ENCODE measurements around the gene PDE4D. TPM values are rescaled to one million over a fixed set of nuclear protein-coding genes. Genes with fewer than 3 reads are reported as not detected.

The PDE4D gene
- total and polyA plus RNA-seq, 10 of the 15 experiments (the other 5 are each of a cell fraction or from before 2014, with no cell fraction given): 0.87 to 4.1 (median 2.2) TPM

DNA sequence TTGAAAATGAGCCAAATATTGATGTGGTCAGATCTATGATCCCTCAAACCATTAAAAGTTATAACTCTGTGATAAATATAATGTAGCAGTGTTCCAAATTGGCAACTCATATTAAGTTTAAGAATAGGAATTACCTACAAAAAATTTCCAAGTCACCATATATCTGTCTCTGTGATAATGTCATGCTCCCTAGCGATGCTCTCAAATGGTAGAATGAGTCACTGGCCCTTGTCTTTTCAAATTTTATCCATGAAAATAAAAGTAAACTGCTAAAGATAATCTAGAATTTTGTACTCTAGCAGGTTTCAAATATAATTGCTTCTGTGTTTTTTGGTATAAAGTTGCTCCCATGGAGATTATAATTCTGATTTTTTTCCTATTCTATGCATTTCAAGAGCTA, 277.1 kb downstream of the PDE4D start:
- H3K4me3 ChIP-seq: no peak overlapping the region
- H2AFZ ChIP-seq (ENCODE audit: control insufficient read depth, low read depth, low read length): no peak overlapping the region
- no peak overlapping the region for H3K9ac ChIP-seq (ENCODE audit: control insufficient read depth, insufficient read depth, low read length)
- H3K4me2 ChIP-seq (ENCODE audit: control insufficient read depth, insufficient read depth): no peak overlapping the region
- no peaks in the 10 kb centered on the region for H3K9me3 ChIP-seq (replicated peaks; ENCODE audit: control insufficient read depth, insufficient read depth, low read length)
- intact Hi-C loops (cut with micrococcal nuclease; ENCODE audit: unreplicated experiment) (no loop called here), in situ Hi-C loops (cut with MboI) (no loop called here)
- CTCF ChIA-PET: interaction anchor here (1.2 kb wide), 1 partner anchor 9 kb away, joined by 4 read pairs; no protein-coding TSS in a partner anchor
- POLR2A ChIA-PET: no interaction called here
- WGBS (ENCODE audit: insufficient coverage, insufficient replicate concordance, low lambda C conversion rate, missing lambda C conversion rate): 88% methylated on average over 1 of the region's 1 CpG
- no peak overlapping the region for H3K27ac ChIP-seq (ENCODE audit: control insufficient read depth, insufficient read depth)
- SMC1A ChIA-PET (ENCODE audit: uncharacterized antibody, unreplicated experiment): no interaction called here
- RAD21 ChIA-PET (ENCODE audit: unreplicated experiment): no interaction called here
- H3K79me2 ChIP-seq (ENCODE audit: control insufficient read depth, insufficient read depth, low read length): no peaks in the 10 kb centered on the region
- TF ChIP-seq PAX8 (IDR thresholded peaks at IDR 0.05): no peak
- H3K36me3 ChIP-seq (ENCODE audit: control insufficient read depth in 2 of 2, insufficient read depth in 2 of 2, low read length in 1 of 2): no peaks in the 10 kb centered on the region
- FAIRE-seq (no peak), DNase-seq (ENCODE audit: low read depth, low spot score) (no peak), ATAC-seq (no peak)
- no peaks in the 10 kb centered on the region for H3K27me3 ChIP-seq (replicated peaks in 1 of 2; ENCODE audit: control insufficient read depth in 2 of 2, insufficient read depth in 2 of 2, low read length in 1 of 2)
- peaks cover 3% of the 10 kb centered on the region; the same call in 1 of the 2 replicates for H3K4me1 ChIP-seq (ENCODE audit: control insufficient read depth, insufficient read depth, low read length)
- H4K20me1 ChIP-seq (ENCODE audit: control insufficient read depth, insufficient read depth): no peaks in the 10 kb centered on the region
- no TSS peak for BruUV-seq (replicated peaks)

DNA sequence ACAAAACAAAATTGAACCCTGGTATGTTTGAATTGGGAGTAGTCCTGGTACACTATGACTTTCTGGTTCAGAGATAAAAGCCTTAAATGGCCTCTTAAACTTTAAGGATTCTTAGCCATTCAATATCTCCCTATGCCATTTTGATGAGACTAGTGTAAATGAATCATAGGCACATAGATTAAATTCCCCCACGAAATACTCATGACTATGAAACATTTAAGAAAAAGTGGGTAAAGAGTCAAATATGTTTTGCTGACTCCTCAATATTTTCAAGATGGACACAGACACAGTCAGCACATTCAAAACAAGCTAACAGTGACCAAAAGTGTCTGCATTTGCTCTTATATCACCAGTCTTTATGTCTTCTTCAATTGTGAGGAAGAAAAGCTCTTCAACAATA, 278.3 kb downstream of the PDE4D start:
- no peak for ATAC-seq
- in situ Hi-C loops (cut with MboI) (no loop called here), intact Hi-C loops (cut with micrococcal nuclease; ENCODE audit: unreplicated experiment) (no loop called here)
- Histone ChIP-seq H3K27ac (ENCODE audit: control insufficient read depth, insufficient read depth) (no peak overlapping the region), H3K36me3 (ENCODE audit: control insufficient read depth in 2 of 2, insufficient read depth in 2 of 2, low read length in 1 of 2) (no peaks in the 10 kb centered on the region), H3K79me2 (ENCODE audit: control insufficient read depth, insufficient read depth, low read length) (no peaks in the 10 kb centered on the region), H2AFZ (ENCODE audit: control insufficient read depth, low read depth, low read length) (no peak overlapping the region), H3K4me1 (ENCODE audit: control insufficient read depth, insufficient read depth, low read length) (peaks cover 3% of the 10 kb centered on the region; the same call in 1 of the 2 replicates), H3K27me3 (replicated peaks in 1 of 2; ENCODE audit: control insufficient read depth in 2 of 2, insufficient read depth in 2 of 2, low read length in 1 of 2) (no peaks in the 10 kb centered on the region), H3K9me3 (replicated peaks; ENCODE audit: control insufficient read depth, insufficient read depth, low read length) (no peaks in the 10 kb centered on the region), H3K4me3 (no peak overlapping the region), H3K4me2 (ENCODE audit: control insufficient read depth, insufficient read depth) (no peak overlapping the region), H4K20me1 (ENCODE audit: control insufficient read depth, insufficient read depth) (no peaks in the 10 kb centered on the region), H3K9ac (ENCODE audit: control insufficient read depth, insufficient read depth, low read length) (no peak overlapping the region)
- ChIA-PET POLR2A (interaction anchor here (0.8 kb wide), 1 partner anchor 30 kb away, joined by 4 read pairs; no protein-coding TSS in a partner anchor), SMC1A (ENCODE audit: uncharacterized antibody, unreplicated experiment) (interaction anchor here (1.0 kb wide), 1 partner anchor 109 kb away, joined by 3 read pairs; no protein-coding TSS in a partner anchor), CTCF (interaction anchor here (1.2 kb wide), 1 partner anchor 10 kb away, joined by 4 read pairs; no protein-coding TSS in a partner anchor), RAD21 (ENCODE audit: unreplicated experiment) (no interaction called here)
- WGBS (ENCODE audit: insufficient coverage, insufficient replicate concordance, low lambda C conversion rate, missing lambda C conversion rate): 0% methylated on average over 1 of the region's 1 CpG
- TF ChIP-seq GATAD2B (conservative IDR thresholded peaks at IDR 0.05; ENCODE audit: low read depth): no peak
- no peak for TF ChIP-seq HDAC6 (IDR thresholded peaks at IDR 0.05; ENCODE audit: unreplicated experiment)
- TF ChIP-seq, protein P1, sequence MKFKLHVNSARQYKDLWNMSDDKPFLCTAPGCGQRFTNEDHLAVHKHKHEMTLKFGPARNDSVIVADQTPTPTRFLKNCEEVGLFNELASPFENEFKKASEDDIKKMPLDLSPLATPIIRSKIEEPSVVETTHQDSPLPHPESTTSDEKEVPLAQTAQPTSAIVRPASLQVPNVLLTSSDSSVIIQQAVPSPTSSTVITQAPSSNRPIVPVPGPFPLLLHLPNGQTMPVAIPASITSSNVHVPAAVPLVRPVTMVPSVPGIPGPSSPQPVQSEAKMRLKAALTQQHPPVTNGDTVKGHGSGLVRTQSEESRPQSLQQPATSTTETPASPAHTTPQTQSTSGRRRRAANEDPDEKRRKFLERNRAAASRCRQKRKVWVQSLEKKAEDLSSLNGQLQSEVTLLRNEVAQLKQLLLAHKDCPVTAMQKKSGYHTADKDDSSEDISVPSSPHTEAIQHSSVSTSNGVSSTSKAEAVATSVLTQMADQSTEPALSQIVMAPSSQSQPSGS (IDR thresholded peaks at IDR 0.05; ENCODE audit: low read length): no peak
- TF ChIP-seq MTA2 (IDR thresholded peaks at IDR 0.05; ENCODE audit: low read depth): no peak
- TF ChIP-seq RCOR1 (conservative IDR thresholded peaks at IDR 0.05; ENCODE audit: low read depth, low read length): no peak
- TF ChIP-seq, protein P2, sequence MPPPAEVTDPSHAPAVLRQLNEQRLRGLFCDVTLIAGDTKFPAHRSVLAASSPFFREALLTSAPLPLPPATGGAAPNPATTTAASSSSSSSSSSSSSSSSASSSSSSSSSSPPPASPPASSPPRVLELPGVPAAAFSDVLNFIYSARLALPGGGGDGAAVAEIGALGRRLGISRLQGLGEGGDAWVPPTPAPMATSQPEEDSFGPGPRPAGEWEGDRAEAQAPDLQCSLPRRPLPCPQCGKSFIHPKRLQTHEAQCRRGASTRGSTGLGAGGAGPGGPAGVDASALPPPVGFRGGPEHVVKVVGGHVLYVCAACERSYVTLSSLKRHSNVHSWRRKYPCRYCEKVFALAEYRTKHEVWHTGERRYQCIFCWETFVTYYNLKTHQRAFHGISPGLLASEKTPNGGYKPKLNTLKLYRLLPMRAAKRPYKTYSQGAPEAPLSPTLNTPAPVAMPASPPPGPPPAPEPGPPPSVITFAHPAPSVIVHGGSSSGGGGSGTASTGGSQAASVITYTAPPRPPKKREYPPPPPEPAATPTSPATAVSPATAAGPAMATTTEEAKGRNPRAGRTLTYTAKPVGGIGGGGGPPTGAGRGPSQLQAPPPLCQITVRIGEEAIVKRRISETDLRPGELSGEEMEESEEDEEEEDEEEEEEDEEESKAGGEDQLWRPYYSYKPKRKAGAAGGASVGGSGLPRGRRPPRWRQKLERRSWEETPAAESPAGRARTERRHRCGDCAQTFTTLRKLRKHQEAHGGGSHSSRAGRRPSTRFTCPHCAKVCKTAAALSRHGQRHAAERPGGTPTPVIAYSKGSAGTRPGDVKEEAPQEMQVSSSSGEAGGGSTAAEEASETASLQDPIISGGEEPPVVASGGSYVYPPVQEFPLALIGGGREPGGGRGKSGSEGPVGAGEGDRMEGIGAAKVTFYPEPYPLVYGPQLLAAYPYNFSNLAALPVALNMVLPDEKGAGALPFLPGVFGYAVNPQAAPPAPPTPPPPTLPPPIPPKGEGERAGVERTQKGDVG (CRISPR knock-in tag; IDR thresholded peaks at IDR 0.05): no peak
- TF ChIP-seq BRCA1 (IDR thresholded peaks at IDR 0.05; ENCODE audit: low read depth, low read length): no peak
- no peak for TF ChIP-seq SREBF2 (IDR thresholded peaks at IDR 0.05; ENCODE audit: low read length)
- TF ChIP-seq ZNF274 (IDR thresholded peaks at IDR 0.05; ENCODE audit: insufficient read depth, insufficient read length): no peak
- no peak for TF ChIP-seq ESRRA (IDR thresholded peaks at IDR 0.05; ENCODE audit: low read length)
- no peak for TF ChIP-seq POLR2A (IDR thresholded peaks at IDR 0.05; ENCODE audit: low read depth, low read length)
- no peak for TF ChIP-seq RAD51 (IDR thresholded peaks at IDR 0.05)
- FAIRE-seq: no peak
- no TSS peak for BruUV-seq (replicated peaks)
- DNase-seq (ENCODE audit: low read depth, low spot score): no peak

Measured in GM12878 (cell line).